Fibroblast of mammary gland (primary cell): ENCODE data around the gene SGO1.

Source experiments
- DNase-seq: peaks from one replicate; pipeline ENCODE4 v3.0.0-alpha.2; 2010; ENCODE audit warnings: low read depth
- H3K4me3 ChIP-seq: 2 replicates; pipeline ENCODE4 v1.5.1; 2011; ENCODE audit warnings: low read depth, mild to moderate bottlenecking, low read length, moderate library complexity; ENCODE audit not compliant: control insufficient read depth
- CTCF ChIP-seq: conservative IDR thresholded peaks from 2 replicates; pipeline ENCODE4 v1.5.1; 2011; ENCODE audit warnings: low read depth, low read length, inconsistent platforms; ENCODE audit not compliant: control insufficient read depth, insufficient read depth

Gene SGO1

DNA sequence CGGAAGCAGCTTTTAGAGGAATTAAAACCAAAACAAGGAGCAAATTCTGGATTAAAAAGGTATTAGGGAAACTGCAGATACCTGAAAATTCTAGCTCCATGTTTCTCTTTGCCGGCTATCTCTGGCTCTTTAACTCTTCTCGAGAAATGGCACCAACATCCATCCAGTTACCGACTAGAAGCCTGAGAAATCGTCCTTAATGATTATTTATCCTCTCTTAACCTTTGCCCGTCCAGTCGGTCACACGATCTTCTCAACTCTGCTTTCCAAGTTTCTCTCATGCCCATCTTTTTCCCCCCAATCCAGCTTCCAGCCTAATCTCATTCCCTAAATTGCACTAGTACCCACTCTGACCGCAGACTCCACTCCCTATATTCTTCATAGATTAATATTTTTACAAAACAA lies 596 bp upstream of the SGO1 start:
- TF ChIP-seq CTCF: no peak
- peak overlapping the region; percentile 81 for H3K4me3 ChIP-seq
- DNase-seq: peak; percentile 30

DNA sequence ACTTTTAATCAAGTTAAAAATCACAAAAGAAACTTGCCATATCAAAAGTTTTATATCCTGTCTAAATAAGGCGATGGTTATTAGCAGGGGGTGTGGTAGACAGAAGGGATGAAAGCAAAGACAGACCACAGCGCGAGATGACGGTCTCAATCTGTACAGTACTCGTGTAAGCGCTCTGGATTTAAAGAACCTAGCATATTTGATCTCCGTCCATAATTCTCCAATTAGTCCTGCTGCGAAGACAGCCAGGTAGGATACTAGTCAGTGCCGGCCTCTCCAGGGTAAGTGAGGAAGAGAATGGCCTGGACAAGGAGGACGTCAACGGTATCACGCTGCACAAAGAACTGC lies 701 bp downstream of the SGO1 start:
- peak overlapping the region; percentile 81 for H3K4me3 ChIP-seq
- peak; percentile 14 for DNase-seq
- no peak for TF ChIP-seq CTCF

- no peak overlapping the region for H3K4me3 ChIP-seq
- no peak for DNase-seq
- TF ChIP-seq CTCF: no peak
These were observed 3.8 kb downstream of the SGO1 start for GRCh38 chr3:20182206-20182605.

GRCh38 chr3:20181276-20181675 lies 4.7 kb downstream of the SGO1 start:
- H3K4me3 ChIP-seq: no peak overlapping the region
- no peak for TF ChIP-seq CTCF
- DNase-seq: no peak

DNA sequence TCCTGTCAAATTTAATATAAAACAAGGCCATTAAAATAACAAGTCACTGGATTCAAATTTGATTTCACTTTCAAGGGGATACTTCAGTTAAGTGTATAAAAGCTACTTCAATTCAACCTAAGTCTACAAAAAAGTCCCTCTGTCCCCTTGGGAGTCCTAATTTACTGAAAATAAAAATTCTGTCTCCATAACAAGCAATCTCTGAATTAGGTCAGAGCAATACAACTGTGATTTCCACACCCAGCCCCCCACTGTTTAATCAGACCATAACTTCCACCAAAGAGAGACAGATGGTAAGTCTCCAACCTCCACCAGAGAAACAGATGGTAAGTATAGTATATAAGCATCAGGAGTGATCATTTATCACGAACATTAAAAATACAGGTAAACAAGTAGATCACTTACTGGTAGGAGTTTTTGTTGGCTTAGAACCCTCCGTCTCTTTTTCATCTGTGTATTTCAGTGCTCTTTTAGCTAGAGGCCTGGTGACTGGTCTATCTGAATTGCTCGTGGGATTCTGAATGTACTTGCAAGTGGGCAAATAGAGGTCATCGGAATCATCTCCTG lies 12.1 kb downstream of the SGO1 start:
- H3K4me3 ChIP-seq: no peak overlapping the region
- no peak for TF ChIP-seq CTCF
- no peak for DNase-seq

DNA sequence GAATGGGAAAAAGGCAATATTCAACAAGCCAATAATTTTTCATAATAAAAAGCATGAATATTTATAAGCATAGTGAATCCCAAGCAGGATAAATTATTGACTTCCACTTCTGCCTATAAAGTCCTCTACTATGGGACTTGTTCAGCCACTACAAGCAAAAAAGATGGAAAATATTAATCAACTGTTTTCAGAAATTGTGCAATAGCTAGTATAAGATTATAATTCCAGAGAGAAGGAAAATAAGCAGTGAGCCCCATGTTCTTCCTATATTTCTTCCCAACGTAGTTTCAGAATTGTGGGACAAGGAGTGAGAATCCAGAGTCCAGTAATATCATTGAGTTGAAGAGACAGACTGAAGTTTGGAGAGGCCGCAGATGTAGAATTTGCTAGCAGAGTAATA lies 24.3 kb downstream of the SGO1 start:
- no peak for TF ChIP-seq CTCF
- H3K4me3 ChIP-seq: no peak overlapping the region
- DNase-seq: no peak

DNA sequence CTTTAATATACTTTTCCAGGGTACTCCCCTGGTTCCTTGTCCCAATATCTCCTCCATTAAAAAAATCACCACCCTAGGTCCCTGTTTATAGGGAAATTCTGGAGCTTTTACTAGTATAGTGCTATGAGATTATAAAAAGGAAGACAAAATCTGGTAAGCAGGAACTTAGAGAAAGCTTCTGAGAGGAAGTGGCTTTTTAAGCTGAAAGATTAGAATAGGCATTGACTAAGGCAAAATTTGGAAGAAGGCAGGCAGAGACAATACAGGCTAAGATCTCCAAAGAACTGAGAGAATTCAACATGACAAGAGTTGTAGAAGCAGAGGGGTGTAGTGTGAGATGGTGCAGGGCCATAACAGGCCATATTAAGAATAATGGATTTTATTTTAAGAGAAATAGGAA lies 25.8 kb downstream of the SGO1 start:
- TF ChIP-seq CTCF: no peak
- H3K4me3 ChIP-seq: no peak overlapping the region
- no peak for DNase-seq
